Smooth muscle cell (in vitro differentiated cells): Measurements from ENCODE around the gene HNRNPU. TPM values are rescaled to one million over a fixed set of nuclear protein-coding genes. Genes with fewer than 3 reads are reported as not detected.

Experiments used
- DNase-seq: peaks from one replicate; lab custom pipeline; 2025; ENCODE audit not compliant: unreplicated experiment; lab: John Stamatoyannopoulos, UW
- H2AFZ ChIP-seq: fragments of 200-600 bp; sonication (generic); 2 replicates; pipeline ENCODE4 v1.6.0; 2016; ENCODE audit warnings: antibody characterized with exemption, low read depth, mild to moderate bottlenecking
- H3F3A ChIP-seq: fragments of 200-600 bp; sonication (generic); 2 replicates; pipeline ENCODE4 v1.6.0; 2017; ENCODE audit warnings: antibody characterized with exemption, low read depth
- H3K27ac ChIP-seq: fragments of 200-600 bp; sonication (generic); 2 replicates; pipeline ENCODE4 v1.5.1; 2016; ENCODE audit warnings: low read depth, mild to moderate bottlenecking
- H3K27me3 ChIP-seq: fragments of 200-600 bp; sonication (generic); 2 replicates; pipeline ENCODE4 v1.6.1; 2016; ENCODE audit warnings: low read depth, mild to moderate bottlenecking
- H3K36me3 ChIP-seq: fragments of 200-600 bp; sonication (generic); 2 replicates; pipeline ENCODE4 v1.5.1; 2016; ENCODE audit warnings: low read depth
- H3K4me1 ChIP-seq: fragments of 200-600 bp; sonication (generic); 2 replicates; pipeline ENCODE4 v1.5.1; 2016; ENCODE audit warnings: low read depth
- H3K4me2 ChIP-seq: fragments of 200-600 bp; sonication (generic); 2 replicates; pipeline ENCODE4 v1.6.0; 2016; ENCODE audit warnings: mild to moderate bottlenecking
- H3K4me3 ChIP-seq: fragments of 200-600 bp; sonication (generic); 2 replicates; pipeline ENCODE4 v1.5.1; 2016; ENCODE audit warnings: mild to moderate bottlenecking
- H3K79me2 ChIP-seq: fragments of 200-600 bp; sonication (generic); 2 replicates; pipeline ENCODE4 v1.6.0; 2016; ENCODE audit warnings: low read depth, mild to moderate bottlenecking
- H3K9ac ChIP-seq: fragments of 200-600 bp; sonication (generic); 2 replicates; pipeline ENCODE4 v1.6.0; 2016; ENCODE audit warnings: low read depth
- H3K9me3 ChIP-seq: fragments of 200-600 bp; sonication (generic); replicated peaks from 2 replicates; pipeline ENCODE4 v1.5.1; 2016; ENCODE audit warnings: low read depth
- H4K20me1 ChIP-seq: fragments of 200-600 bp; sonication (generic); 2 replicates; pipeline ENCODE4 v1.6.0; 2016; ENCODE audit warnings: low read depth
- CTCF ChIP-seq: fragments of 200-600 bp; sonication (generic); IDR thresholded peaks from 2 replicates; pipeline ENCODE4 v1.5.1; 2017; ENCODE audit warnings: borderline replicate concordance, mild to moderate bottlenecking, antibody characterized with exemption; ENCODE audit not compliant: insufficient read depth, poor library complexity, severe bottlenecking
- WGBS: methylation state at CpG from one replicate; pipeline ENCODE4 v1.1.7; 2016; ENCODE audit warnings: low lambda C conversion rate; 5-methylcytosine and 5-hydroxymethylcytosine counted together
- polyA plus RNA-seq: library from polyadenylated mRNA; unstranded; fragments of >200 nt; fragmentation: Nextera tagmentation; extraction: Ambion mirVana; gene quantifications from 2 replicates; pipeline ENCODE4 v1.2.1, GENCODE V29; 2016
- total RNA-seq: library from RNA; depleted of rRNA; stranded (reverse); fragments of >200 nt; gene quantifications from 2 replicates; pipeline ENCODE4 v1.2.3, GENCODE V29; 2014

Gene HNRNPU
- total and polyA plus RNA-seq, 2 experiments from 2014 or later: 198 to 286 TPM

DNA sequence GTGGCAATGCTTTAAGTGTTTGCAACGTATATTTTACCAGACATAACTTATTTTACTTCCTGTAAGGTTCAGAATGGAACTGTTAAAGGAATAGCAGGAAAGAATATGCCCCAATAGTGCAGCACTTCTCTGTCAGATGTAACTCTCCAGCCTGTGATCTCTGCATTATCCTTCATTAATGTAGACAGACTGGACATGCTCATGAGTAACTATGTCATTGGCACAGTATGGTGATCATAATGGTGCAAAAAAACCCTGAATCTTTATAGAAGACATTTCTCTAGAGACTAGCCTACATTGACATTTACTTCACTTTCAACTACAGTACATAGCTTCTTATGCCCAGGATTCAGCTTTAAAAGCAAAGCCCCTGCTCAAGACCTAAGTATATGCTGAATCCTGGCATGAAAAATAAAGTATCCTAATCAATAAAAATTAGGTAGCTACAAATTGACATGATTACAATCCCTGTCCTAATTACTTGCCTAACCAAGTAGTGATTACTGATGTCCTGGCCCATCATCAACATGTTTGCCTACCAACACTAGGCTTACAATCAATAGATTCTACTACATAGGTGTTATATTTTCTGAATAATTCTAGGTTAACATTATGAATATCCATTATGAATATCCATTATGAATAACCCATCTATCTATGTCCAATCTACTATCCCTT is 15.0 kb downstream of the HNRNPU start:
- Histone ChIP-seq H3K4me2 (no peak overlapping the region), H3K4me1 (no peaks in the 10 kb centered on the region), H3K27me3 (no peaks in the 10 kb centered on the region), H2AFZ (no peak overlapping the region), H3K9ac (no peak overlapping the region), H3K4me3 (no peak overlapping the region), H4K20me1 (peaks cover 64% of the 10 kb centered on the region), H3K27ac (peak overlapping the region; percentile 46), H3K36me3 (peaks cover 33% of the 10 kb centered on the region), H3K9me3 (no peaks in the 10 kb centered on the region), H3K79me2 (peaks cover 70% of the 10 kb centered on the region), H3F3A (peaks cover 60% of the 10 kb centered on the region)
- no peak for DNase-seq
- no peak for TF ChIP-seq CTCF
- WGBS: 91% methylated on average over 1 of the region's 1 CpG

- Histone ChIP-seq H3K9ac (no peak overlapping the region), H3K4me3 (no peak overlapping the region), H3K36me3 (peaks cover 35% of the 10 kb centered on the region), H3K9me3 (no peaks in the 10 kb centered on the region), H4K20me1 (peaks cover 54% of the 10 kb centered on the region), H3K4me1 (no peaks in the 10 kb centered on the region), H3K4me2 (no peak overlapping the region), H3K79me2 (peaks cover 69% of the 10 kb centered on the region), H3F3A (peaks cover 76% of the 10 kb centered on the region), H3K27ac (no peak overlapping the region), H2AFZ (no peak overlapping the region), H3K27me3 (no peaks in the 10 kb centered on the region)
- no peak for DNase-seq
- WGBS: 98% methylated on average over 6 of the region's 6 CpGs
- no peak for TF ChIP-seq CTCF
These were observed 17.7 kb downstream of the HNRNPU start for GRCh38 chr1:244846653-244847052.

DNA sequence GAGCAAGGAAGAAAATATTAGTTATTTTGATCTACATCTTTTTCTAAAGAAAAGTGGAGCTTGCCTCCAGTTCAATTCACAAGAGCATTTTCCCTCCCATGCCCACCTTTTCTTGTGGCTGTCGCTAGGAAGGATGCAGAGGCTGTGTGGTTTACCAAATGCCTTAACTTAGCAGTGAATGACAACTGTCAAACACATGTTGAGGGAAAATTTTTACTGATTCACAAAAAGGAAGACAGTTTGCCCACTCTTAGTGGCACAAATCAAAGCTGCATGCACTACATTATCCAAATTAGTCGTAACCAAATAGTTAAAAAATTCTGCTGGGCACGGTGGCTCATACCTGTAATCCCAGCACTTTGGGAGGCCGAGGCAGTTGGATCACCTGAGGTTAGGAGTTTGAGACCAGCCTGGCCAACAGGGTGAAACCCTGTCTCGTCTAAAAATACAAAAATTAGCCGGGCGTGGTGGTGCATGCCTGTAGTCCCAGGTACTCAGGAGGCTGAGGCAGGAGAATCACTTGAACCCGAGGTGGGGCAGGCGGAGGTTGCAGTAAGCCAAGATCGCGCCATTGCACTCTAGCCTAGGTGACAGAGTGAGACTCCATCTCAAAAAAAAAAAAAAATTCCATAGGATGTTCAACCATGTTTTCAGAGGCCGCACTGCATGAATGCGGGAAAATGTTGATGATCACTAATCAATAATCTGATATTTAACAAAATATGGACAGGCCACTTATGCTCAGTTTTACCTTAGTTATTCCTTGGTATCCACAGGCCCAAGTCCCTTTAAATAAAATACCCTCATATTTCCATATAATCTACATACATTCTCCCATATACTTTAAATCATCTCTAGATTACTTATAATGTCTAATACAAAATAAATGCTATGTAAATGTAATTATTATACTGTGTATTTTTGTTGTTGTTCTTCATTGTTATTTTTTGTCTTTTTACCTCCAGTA is 19.9 kb downstream of the HNRNPU start:
- Histone ChIP-seq H3K79me2 (peaks cover 71% of the 10 kb centered on the region), H3K27ac (peak overlapping the region; percentile 56), H4K20me1 (peaks cover 37% of the 10 kb centered on the region), H3K27me3 (no peaks in the 10 kb centered on the region), H3K9ac (no peak overlapping the region), H3K4me2 (no peak overlapping the region), H2AFZ (no peak overlapping the region), H3K9me3 (no peaks in the 10 kb centered on the region), H3K4me1 (no peaks in the 10 kb centered on the region), H3K4me3 (no peak overlapping the region), H3F3A (peaks cover 82% of the 10 kb centered on the region), H3K36me3 (peaks cover 28% of the 10 kb centered on the region)
- no peak for TF ChIP-seq CTCF
- DNase-seq: no peak
- 97% methylated on average over 13 of the region's 13 CpGs for WGBS
